Fibroblast of skin of left biceps (primary cell): ENCODE measurements around the gene CHST6.
"Not testable (repeated sequence)": the region's sequence is repeated elsewhere in the genome, so short reads cannot be mapped to it uniquely, and the experiment has no call there.

Experiments used
- DNase-seq, 2 experiments: peaks; one replicate each; pipeline ENCODE4 v3.0.0-alpha.2; 2013; ENCODE audit warnings: low read depth in 2 of 2

Gene CHST6

DNA sequence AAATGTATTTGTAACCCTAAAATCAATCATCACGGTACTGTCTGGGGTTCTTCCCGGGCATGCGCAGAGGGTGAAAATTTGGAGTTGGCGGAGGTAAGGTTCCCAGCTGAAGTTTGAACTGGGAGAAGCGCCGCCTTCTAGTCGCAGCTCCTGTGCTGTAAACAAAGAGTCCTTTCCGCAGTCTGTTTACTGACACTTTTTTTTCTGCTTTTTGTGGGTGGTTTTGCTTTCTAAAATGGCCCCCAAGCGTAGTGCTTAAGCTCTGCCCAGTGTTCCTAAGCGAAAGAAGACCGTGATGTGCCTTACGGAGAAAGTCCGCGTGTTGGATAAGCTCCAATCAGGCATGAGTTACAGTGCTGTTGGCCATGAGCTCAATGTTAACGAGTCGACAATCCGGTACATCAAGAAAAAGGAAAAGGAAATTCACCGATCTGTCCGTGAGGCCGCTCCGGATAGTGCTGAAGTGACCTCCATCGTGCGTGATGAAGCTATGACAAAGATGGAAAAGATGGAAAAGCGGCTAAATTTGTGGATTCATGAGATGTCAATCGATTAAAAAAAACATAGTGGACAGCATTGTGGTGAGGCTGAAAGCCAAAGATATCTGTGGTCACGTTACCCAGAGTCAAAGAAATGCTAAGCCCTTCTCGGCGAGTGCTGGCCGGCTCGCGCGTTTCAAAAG is 61.4 kb downstream of the CHST6 start:
- DNase-seq = peak; percentile 80 to 84

DNA sequence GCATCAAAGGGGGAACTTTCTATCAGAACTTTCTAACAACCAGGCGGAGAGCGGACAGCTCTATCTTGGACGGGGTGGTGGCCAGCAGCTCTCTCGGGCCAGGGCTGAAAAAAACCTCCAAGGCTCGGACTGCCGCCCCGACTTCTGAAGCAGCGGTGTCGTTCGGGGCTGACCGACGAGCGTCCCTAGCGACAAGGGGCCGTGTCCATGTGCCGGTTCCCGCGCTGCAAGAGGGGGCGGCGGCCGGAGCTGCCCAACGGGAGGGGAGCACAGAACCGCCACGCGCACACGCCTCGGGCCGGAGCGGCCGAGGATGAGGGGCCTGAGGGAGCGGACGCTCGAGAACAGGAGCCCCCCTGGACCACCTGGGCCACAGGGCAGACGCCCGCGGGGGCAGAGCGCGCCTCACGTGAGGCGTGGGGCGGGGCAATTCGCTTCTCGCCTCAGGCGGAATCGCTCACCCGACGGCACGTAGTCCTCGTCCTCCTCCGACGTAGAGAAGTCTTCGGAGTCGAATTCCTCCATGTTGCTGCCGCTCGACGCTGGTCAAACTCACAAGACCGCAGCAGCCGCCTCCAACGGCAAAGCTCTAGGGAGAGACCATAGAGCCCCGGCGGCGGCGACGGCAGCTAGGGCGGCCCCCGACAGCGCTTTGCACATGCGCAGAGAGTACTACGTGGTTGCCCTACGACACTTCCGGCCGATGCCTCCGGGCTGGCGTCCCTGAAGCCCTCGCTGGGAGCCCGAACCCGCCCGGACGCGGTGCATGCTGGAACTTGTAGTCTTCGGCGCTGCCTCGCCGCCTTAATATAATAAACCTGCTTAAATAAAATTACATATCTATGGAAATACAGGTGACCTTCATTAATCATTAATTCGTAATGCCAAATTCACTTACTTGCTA is 62.2 kb downstream of the CHST6 start, which contains the start of gene CFDP1:
Gene CFDP1, minus strand, starts transcription at position 676 of the 904 bp plus-strand sequence. Its CDS starts 151 bp downstream, at position 525.
- peak; percentile 81 for DNase-seq

DNA sequence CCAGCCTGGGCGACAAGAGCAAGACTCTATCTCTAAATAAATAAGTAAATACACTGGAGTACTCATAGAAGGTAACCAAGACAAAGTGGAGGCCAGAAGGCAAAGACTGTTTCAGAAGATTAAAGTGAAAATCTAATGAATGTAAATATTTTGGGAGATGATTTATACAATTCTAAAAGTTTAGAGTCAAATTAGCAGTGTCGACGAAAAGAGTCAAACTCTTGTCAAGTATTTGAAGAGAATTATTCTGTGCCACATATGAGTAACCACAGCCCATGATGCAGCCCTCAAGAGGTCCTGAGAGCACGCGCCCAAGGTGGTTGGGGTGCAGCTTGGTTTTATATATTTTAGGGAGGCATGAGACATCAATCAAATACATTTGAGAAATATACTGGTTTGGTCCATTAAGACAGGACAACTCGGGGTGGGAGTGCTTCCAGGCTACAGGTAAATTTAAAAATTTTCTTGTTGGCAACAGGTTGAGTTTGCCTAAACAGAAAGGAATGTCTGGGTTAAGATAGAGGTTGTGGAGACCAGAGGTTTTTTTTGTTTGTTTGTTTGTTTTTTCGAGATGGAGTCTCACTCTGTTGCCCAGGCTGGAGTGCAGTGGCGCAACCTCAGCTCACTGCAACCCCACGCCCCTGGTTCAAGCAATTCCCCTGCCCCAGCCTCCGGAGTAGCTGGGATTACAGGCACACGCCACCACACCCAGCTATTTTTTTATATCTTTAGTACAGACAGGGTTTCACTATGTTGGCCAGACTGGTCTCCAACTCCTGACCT is 65.4 kb downstream of the CHST6 start:
- DNase-seq = no peak

DNA sequence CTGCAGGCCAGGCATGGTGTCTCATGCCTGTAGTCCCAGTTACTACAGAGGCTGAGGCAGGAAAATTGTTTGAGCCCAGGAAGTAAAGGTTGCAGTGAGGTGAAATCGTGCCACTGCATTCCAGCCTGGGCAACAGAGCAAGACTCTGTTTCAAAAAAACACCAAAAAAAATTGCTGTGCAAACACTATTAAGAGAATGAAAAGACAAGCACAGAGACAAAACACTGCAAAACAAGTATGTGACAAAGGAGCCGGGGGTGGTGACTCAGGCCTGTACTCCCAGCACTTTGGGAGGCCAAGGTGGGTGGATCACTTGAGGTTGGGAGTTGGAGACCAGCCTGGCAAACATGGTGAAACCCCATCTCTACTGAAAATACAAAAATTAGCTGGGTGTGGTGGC is 68.7 kb downstream of the CHST6 start:
- DNase-seq = not testable (repeated sequence)

DNA sequence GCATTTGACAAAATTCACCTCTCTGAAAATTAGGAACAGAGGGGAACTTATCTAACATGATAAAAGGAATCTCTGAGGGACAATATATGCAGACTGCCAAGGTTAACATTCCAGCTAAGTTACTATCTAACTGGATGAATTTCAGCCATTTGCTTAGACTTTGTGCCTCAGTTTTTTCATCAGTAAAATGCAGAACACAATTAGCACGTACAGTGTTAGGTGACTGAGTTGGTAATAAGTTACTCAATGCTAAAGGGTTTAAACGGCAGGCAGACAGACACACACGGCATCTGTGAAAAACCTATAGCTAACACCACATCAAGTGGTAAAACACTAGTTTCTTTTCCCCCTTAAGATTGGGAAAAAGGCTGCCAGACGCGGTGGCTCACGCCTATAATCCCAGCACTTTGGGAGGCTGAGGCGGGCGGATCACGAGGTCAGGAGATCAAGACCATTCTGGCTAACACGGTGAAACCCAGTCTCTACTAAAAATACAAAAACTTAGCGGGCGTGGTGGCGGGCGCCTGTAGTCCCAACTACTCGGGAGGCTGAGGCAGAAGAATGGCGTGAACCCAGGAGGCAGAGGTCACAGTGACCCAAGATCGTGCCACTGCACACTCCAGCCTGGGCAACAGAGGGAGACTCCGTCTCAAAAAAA is 71.0 kb downstream of the CHST6 start:
- not testable (repeated sequence) for DNase-seq

DNA sequence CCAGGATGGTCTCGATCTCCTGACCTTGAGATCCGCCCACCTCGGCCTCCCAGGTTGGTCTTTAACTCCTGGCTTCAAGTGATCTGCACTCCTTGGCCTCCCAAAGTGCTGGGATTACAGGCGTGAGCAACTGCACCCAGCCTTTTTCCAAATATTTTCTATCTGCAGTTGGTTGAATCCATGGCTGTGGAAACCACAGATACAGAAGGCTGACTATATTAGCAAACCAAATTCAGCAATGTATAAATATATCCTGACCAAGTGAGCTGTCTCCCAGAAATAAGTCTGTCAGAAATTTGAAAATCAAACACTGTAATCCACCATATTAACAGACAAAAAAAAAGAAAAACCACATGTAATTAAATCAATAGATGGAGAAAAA is 71.5 kb downstream of the CHST6 start:
- no peak for DNase-seq
